CD4-positive, alpha-beta T cell treated with Interleukin-4 for 4 hours (primary cell): ENCODE data around the gene FAAH.

Source experiments
- DNase-seq: peaks from one replicate; pipeline ENCODE4 v3.0.0-alpha.2; 2020

Gene FAAH

GRCh38 chr1:46451948-46452930 lies 58.1 kb downstream of the FAAH start:
- DNase-seq = no peak

GRCh38 chr1:46452931-46453325 lies 58.8 kb downstream of the FAAH start:
- DNase-seq = no peak

- DNase-seq = no peak
Observed at GRCh38 chr1:46453449-46453848, 59.3 kb downstream of the FAAH start.

GRCh38 chr1:46455951-46456350 lies 61.8 kb downstream of the FAAH start:
- no peak for DNase-seq

GRCh38 chr1:46456411-46456963 lies 62.4 kb downstream of the FAAH start:
- no peak for DNase-seq

GRCh38 chr1:46457178-46457577 lies 63.1 kb downstream of the FAAH start:
- DNase-seq = no peak

GRCh38 chr1:46458190-46458589 lies 64.1 kb downstream of the FAAH start:
- no peak for DNase-seq

- DNase-seq = no peak
Observed at GRCh38 chr1:46458846-46459245, 64.7 kb downstream of the FAAH start.

GRCh38 chr1:46459315-46459714 lies 65.2 kb downstream of the FAAH start:
- DNase-seq = no peak

GRCh38 chr1:46461017-46461808 lies 67.1 kb downstream of the FAAH start:
- no peak for DNase-seq

GRCh38 chr1:46461809-46462448 lies 67.8 kb downstream of the FAAH start:
- no peak for DNase-seq
